Stimulated activated CD8-positive, alpha-beta memory T cell treated with anti-CD3 and anti-CD28 coated beads, Interleukin-7, amount 100 ng/mL, for 24 hours (primary cell): ENCODE data around the gene EPB41L4B.

Experiments
- DNase-seq: peaks from one replicate; pipeline ENCODE4 v3.0.0-alpha.2; 2020; ENCODE audit warnings: low read depth

The EPB41L4B gene

GRCh38 chr9:109320331-109320741, 523 bp downstream of the EPB41L4B start:
- DNase-seq = no peak

GRCh38 chr9:109319626-109320241, 1.1 kb downstream of the EPB41L4B start:
- DNase-seq = no peak

GRCh38 chr9:109319017-109319625, 1.7 kb downstream of the EPB41L4B start:
- DNase-seq = no peak

GRCh38 chr9:109317979-109318741, 2.7 kb downstream of the EPB41L4B start:
- DNase-seq = no peak

GRCh38 chr9:109317311-109317978, 3.4 kb downstream of the EPB41L4B start:
- DNase-seq = no peak

- DNase-seq = no peak
Observed at GRCh38 chr9:109316207-109316640, 4.6 kb downstream of the EPB41L4B start.

GRCh38 chr9:109315480-109316206, 5.2 kb downstream of the EPB41L4B start:
- no peak for DNase-seq

GRCh38 chr9:109314011-109314531, 6.8 kb downstream of the EPB41L4B start:
- DNase-seq = no peak

GRCh38 chr9:109313351-109313750, 7.5 kb downstream of the EPB41L4B start:
- no peak for DNase-seq

- DNase-seq = no peak
Observed at GRCh38 chr9:109312783-109313182, 8.1 kb downstream of the EPB41L4B start.

GRCh38 chr9:109311731-109312130, 9.1 kb downstream of the EPB41L4B start:
- DNase-seq = no peak

- DNase-seq = no peak
Observed at GRCh38 chr9:109311286-109311685, 9.6 kb downstream of the EPB41L4B start.

GRCh38 chr9:109310486-109310901, 10.4 kb downstream of the EPB41L4B start:
- DNase-seq = no peak

GRCh38 chr9:109309282-109309681, 11.6 kb downstream of the EPB41L4B start:
- DNase-seq = no peak

- DNase-seq = no peak
Observed at GRCh38 chr9:109307380-109308240, 13.2 kb downstream of the EPB41L4B start.

- DNase-seq = no peak
Observed at GRCh38 chr9:109305801-109306200, 15.1 kb downstream of the EPB41L4B start.

- DNase-seq = no peak
Observed at GRCh38 chr9:109304347-109304746, 16.5 kb downstream of the EPB41L4B start.

- no peak for DNase-seq
Observed at GRCh38 chr9:109303900-109304299, 17.0 kb downstream of the EPB41L4B start.

- no peak for DNase-seq
Observed at GRCh38 chr9:109302606-109303005, 18.3 kb downstream of the EPB41L4B start.

GRCh38 chr9:109301012-109301411, 19.8 kb downstream of the EPB41L4B start:
- no peak for DNase-seq

- DNase-seq = no peak
Observed at GRCh38 chr9:109299891-109300290, 21.0 kb downstream of the EPB41L4B start.
